GM23338 (cell line): ENCODE data around the gene PPFIBP2. TPM values are rescaled to one million over a fixed set of nuclear protein-coding genes. Genes with fewer than 3 reads are reported as not detected.

ENCODE experiments used
- ATAC-seq: fragments of 200-7000 bp; cut with Tn5 transposase; 3 replicates; pipeline ENCODE4 v1.9.1; 2020
- DNase-seq: peaks from one replicate; pipeline ENCODE4 v3.0.0-alpha.2; 2015; ENCODE audit warnings: low spot score
- H2AFZ ChIP-seq: fragments of 200-600 bp; sonication (generic); 2 replicates; pipeline ENCODE4 v1.8.0; 2016; ENCODE audit warnings: antibody characterized with exemption, mild to moderate bottlenecking, moderate library complexity
- H3F3A ChIP-seq: fragments of 200-600 bp; sonication (generic); replicated peaks from 2 replicates; pipeline ENCODE4 v1.8.0; 2017; ENCODE audit warnings: antibody characterized with exemption, mixed run types, low read depth
- H3K27ac ChIP-seq: fragments of 200-600 bp; sonication (generic); 2 replicates; pipeline ENCODE4 v1.6.1; 2016; ENCODE audit warnings: low read depth
- H3K27me3 ChIP-seq: fragments of 200-600 bp; sonication (generic); 2 replicates; pipeline ENCODE4 v1.8.0; 2016; ENCODE audit warnings: mild to moderate bottlenecking, mixed run types, moderate library complexity; ENCODE audit not compliant: insufficient read depth
- H3K36me3 ChIP-seq: fragments of 200-600 bp; sonication (generic); 2 replicates; pipeline ENCODE4 v1.8.0; 2016; ENCODE audit warnings: mild to moderate bottlenecking; ENCODE audit not compliant: insufficient read depth
- H3K4me1 ChIP-seq: fragments of 200-600 bp; sonication (generic); 2 replicates; pipeline ENCODE4 v1.8.0; 2016; ENCODE audit warnings: mild to moderate bottlenecking, moderate library complexity; ENCODE audit not compliant: insufficient read depth
- H3K4me2 ChIP-seq: fragments of 200-600 bp; sonication (generic); 2 replicates; pipeline ENCODE4 v1.7.1; 2017; ENCODE audit warnings: mixed run types
- H3K4me3 ChIP-seq: fragments of 200-600 bp; sonication (generic); 2 replicates; pipeline ENCODE4 v1.6.1; 2016; ENCODE audit warnings: mixed run types
- H3K79me2 ChIP-seq: fragments of 200-600 bp; sonication (generic); replicated peaks from 2 replicates; pipeline ENCODE4 v1.8.0; 2017; ENCODE audit warnings: mild to moderate bottlenecking; ENCODE audit not compliant: insufficient read depth
- H3K9me2 ChIP-seq: fragments of 200-600 bp; sonication (generic); 2 replicates; pipeline ENCODE4 v1.8.0; 2017; ENCODE audit not compliant: insufficient read depth
- H4K20me1 ChIP-seq: fragments of 200-600 bp; sonication (generic); replicated peaks from 2 replicates; pipeline ENCODE4 v1.8.0; 2017; ENCODE audit warnings: mild to moderate bottlenecking; ENCODE audit not compliant: insufficient read depth
- H3K27ac Mint-ChIP-seq: 2 replicates; pipeline ENCODE4 v1.8.0; 2020; ENCODE audit warnings: inconsistent platforms, mild to moderate bottlenecking, moderate library complexity, mixed read lengths
- H3K27me3 Mint-ChIP-seq: 3 replicates; pipeline ENCODE4 v1.8.0; 2022; ENCODE audit warnings: low read depth, mild to moderate bottlenecking, moderate library complexity, mixed read lengths, inconsistent platforms; ENCODE audit not compliant: insufficient read depth, poor library complexity
- H3K36me3 Mint-ChIP-seq: 3 replicates; pipeline ENCODE4 v1.8.0; 2021; ENCODE audit warnings: low read depth, mild to moderate bottlenecking, inconsistent platforms, moderate library complexity, mixed read lengths
- H3K4me1 Mint-ChIP-seq: 3 replicates; pipeline ENCODE4 v1.8.0; 2020; ENCODE audit warnings: mild to moderate bottlenecking, inconsistent platforms, mixed read lengths
- H3K4me3 Mint-ChIP-seq: 3 replicates; pipeline ENCODE4 v1.8.0; 2021; ENCODE audit warnings: moderate library complexity, mild to moderate bottlenecking, inconsistent platforms, mixed read lengths
- H3K9me3 Mint-ChIP-seq: 3 replicates; pipeline ENCODE4 v1.8.0; 2020; ENCODE audit warnings: moderate library complexity, mild to moderate bottlenecking, inconsistent platforms, mixed read lengths
- CREB1 ChIP-seq: fragments of 250-450 bp; sonication (Bioruptor Pico); IDR thresholded peaks from 2 replicates; pipeline ENCODE4 v1.5.0; 2020; ENCODE audit warnings: low read depth, mild to moderate bottlenecking, moderate library complexity
- EZH2 ChIP-seq: fragments of 200-600 bp; sonication (generic); IDR thresholded peaks from one replicate; pipeline ENCODE4 v1.8.0; 2017; ENCODE audit warnings: antibody characterized with exemption, mild to moderate bottlenecking, low read depth; ENCODE audit not compliant: unreplicated experiment
- EZH2phosphoT487 ChIP-seq: fragments of 200-600 bp; sonication (generic); IDR thresholded peaks from one replicate; pipeline ENCODE4 v1.8.1; 2018; ENCODE audit warnings: antibody characterized with exemption; ENCODE audit not compliant: unreplicated experiment
- JUNB ChIP-seq: IDR thresholded peaks from one replicate; pipeline ENCODE4 v1.6.1; 2016; ENCODE audit warnings: antibody characterized with exemption; ENCODE audit not compliant: unreplicated experiment
- POLR2AphosphoS5 ChIP-seq: IDR thresholded peaks from 2 replicates; pipeline ENCODE4 v1.6.1; 2016; ENCODE audit warnings: antibody characterized with exemption, low read depth
- STAT1 ChIP-seq: IDR thresholded peaks from one replicate; pipeline ENCODE4 v1.6.1; 2016; ENCODE audit warnings: antibody characterized with exemption; ENCODE audit not compliant: unreplicated experiment
- ZNF114 ChIP-seq: fragments of 250-450 bp; sonication (Bioruptor Pico); IDR thresholded peaks from 2 replicates; pipeline ENCODE4 v1.5.0; 2020; ENCODE audit warnings: mild to moderate bottlenecking, moderate library complexity
- ZNF331 ChIP-seq: fragments of 250-450 bp; sonication (Bioruptor Pico); IDR thresholded peaks from 2 replicates; pipeline ENCODE4 v1.5.0; 2020; ENCODE audit warnings: low read depth, mild to moderate bottlenecking, moderate library complexity
- ZNF462 ChIP-seq: fragments of 250-450 bp; sonication (Bioruptor Pico); IDR thresholded peaks from 2 replicates; pipeline ENCODE4 v1.5.0; 2020; ENCODE audit warnings: mild to moderate bottlenecking, moderate library complexity
- polyA plus RNA-seq: library from polyadenylated mRNA; unstranded; fragments of >200 nt; fragmentation: Nextera tagmentation; extraction: Ambion mirVana; gene quantifications from 2 replicates; pipeline ENCODE4 v1.2.1, GENCODE V29; 2016
- total RNA-seq: library from RNA; depleted of rRNA; stranded (reverse); fragments of >200 nt; shearing (Covaris generic); gene quantifications from 2 replicates; pipeline ENCODE4 v1.2.3, GENCODE V29; 2014
- TF ChIP-seq, protein P1 (sequence below), 2 experiments: fragments of 200-600 bp in 1 of 2; sonication (generic) in 1 of 2; conservative IDR thresholded peaks; 2 replicates each; pipeline versions ENCODE4 v1.5.1 to v1.6.1; 2016 to 2017; ENCODE audit warnings: antibody characterized with exemption in 2 of 2, low read depth in 2 of 2, mild to moderate bottlenecking in 2 of 2, moderate library complexity in 1 of 2

The PPFIBP2 gene
- total and polyA plus RNA-seq, 2 experiments from 2014 or later: 7.1 to 14.8 TPM

DNA sequence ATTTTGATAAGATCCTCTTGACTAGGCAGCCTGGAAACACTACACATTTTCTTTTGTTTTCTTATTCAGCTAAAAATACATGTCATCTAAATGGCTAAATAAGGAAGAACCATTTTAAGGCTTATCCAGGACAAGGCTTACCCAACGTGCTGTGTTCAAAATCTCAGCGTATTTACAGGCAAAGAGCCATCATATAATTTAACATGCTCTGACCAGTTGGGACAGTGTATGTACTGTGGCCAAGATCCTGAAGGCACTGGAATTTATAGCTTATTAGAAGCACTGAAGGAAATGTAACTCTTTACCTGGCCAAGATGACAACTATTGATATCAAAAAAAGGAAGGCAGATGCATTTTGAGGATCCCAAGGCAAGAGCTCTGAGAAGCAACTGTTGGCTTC lies 71.1 kb downstream of the PPFIBP2 start:
- no peak for DNase-seq
- ATAC-seq: no peak
- Histone ChIP-seq H3K4me3 (no peak overlapping the region), H2AFZ (no peak overlapping the region), H3K4me2 (no peak overlapping the region), H3K9me2 (0 out of 2 replicates have a peak, but pooled peaks cover 10% of the 10 kb centered on the region), H3K36me3 (no peaks in the 10 kb centered on the region), H4K20me1 (no peaks in the 10 kb centered on the region; the same call in 1 of the 2 replicates), H3K4me1 (peaks cover under 1% of the 10 kb centered on the region), H3K27ac (no peak overlapping the region), H3F3A (no peaks in the 10 kb centered on the region), H3K27me3 (no peaks in the 10 kb centered on the region), H3K79me2 (no peaks in the 10 kb centered on the region)
- peaks cover 22% of the 10 kb centered on the region; the same call in 2 of the 3 replicates for H3K4me1 Mint-ChIP-seq
- TF ChIP-seq EZH2 (no peak), STAT1 (no peak), JUNB (no peak), POLR2AphosphoS5 (no peak), ZNF331 (CRISPR knock-in tag) (no peak)
- H3K9me3 Mint-ChIP-seq: no peaks in the 10 kb centered on the region
- H3K4me3 Mint-ChIP-seq: no peak overlapping the region
- H3K36me3 Mint-ChIP-seq: no peaks in the 10 kb centered on the region
- peaks cover 3% of the 10 kb centered on the region for H3K27me3 Mint-ChIP-seq
- H3K27ac Mint-ChIP-seq: no peak overlapping the region

- H3K4me1 Mint-ChIP-seq: peaks cover 18% of the 10 kb centered on the region; the same call in 2 of the 3 replicates
- no peaks in the 10 kb centered on the region for H3K79me2 ChIP-seq
- H3K27ac Mint-ChIP-seq: no peak overlapping the region
- no peak overlapping the region for H3K4me3 Mint-ChIP-seq
- no peaks in the 10 kb centered on the region for H3K27me3 ChIP-seq
- H2AFZ ChIP-seq: no peak overlapping the region
- ATAC-seq (no peak), DNase-seq (no peak)
- H3K9me2 ChIP-seq: peaks cover 10% of the 10 kb centered on the region; the same call in 1 of the 2 replicates
- no peaks in the 10 kb centered on the region for H3K36me3 Mint-ChIP-seq
- H3K4me3 ChIP-seq: no peak overlapping the region
- peaks cover 2% of the 10 kb centered on the region for H3K27me3 Mint-ChIP-seq
- H3K36me3 ChIP-seq: no peaks in the 10 kb centered on the region
- no peaks in the 10 kb centered on the region; the same call in 1 of the 2 replicates for H3K4me1 ChIP-seq
- H4K20me1 ChIP-seq: no peaks in the 10 kb centered on the region; the same call in 1 of the 2 replicates
- no peaks in the 10 kb centered on the region for H3F3A ChIP-seq
- no peak overlapping the region for H3K27ac ChIP-seq
- H3K9me3 Mint-ChIP-seq: no peaks in the 10 kb centered on the region
- no peak overlapping the region for H3K4me2 ChIP-seq
- TF ChIP-seq CREB1 (CRISPR knock-in tag): no peak
- no peak for TF ChIP-seq POLR2AphosphoS5
- no peak for TF ChIP-seq EZH2phosphoT487
- TF ChIP-seq EZH2: no peak
- no peak for TF ChIP-seq ZNF462
- TF ChIP-seq, protein P1, sequence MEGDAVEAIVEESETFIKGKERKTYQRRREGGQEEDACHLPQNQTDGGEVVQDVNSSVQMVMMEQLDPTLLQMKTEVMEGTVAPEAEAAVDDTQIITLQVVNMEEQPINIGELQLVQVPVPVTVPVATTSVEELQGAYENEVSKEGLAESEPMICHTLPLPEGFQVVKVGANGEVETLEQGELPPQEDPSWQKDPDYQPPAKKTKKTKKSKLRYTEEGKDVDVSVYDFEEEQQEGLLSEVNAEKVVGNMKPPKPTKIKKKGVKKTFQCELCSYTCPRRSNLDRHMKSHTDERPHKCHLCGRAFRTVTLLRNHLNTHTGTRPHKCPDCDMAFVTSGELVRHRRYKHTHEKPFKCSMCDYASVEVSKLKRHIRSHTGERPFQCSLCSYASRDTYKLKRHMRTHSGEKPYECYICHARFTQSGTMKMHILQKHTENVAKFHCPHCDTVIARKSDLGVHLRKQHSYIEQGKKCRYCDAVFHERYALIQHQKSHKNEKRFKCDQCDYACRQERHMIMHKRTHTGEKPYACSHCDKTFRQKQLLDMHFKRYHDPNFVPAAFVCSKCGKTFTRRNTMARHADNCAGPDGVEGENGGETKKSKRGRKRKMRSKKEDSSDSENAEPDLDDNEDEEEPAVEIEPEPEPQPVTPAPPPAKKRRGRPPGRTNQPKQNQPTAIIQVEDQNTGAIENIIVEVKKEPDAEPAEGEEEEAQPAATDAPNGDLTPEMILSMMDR (conservative IDR thresholded peaks at IDR 0.05; ENCODE audit: low read depth in 2 of 2): no peak
- TF ChIP-seq ZNF331 (CRISPR knock-in tag): no peak
- TF ChIP-seq STAT1: no peak
- no peak for TF ChIP-seq ZNF114 (CRISPR knock-in tag)
Measured at GRCh38 chr11:7585816-7586215, 72.0 kb downstream of the PPFIBP2 start.
